Breast epithelium (tissue), 3 donors: ENCODE measurements around the gene KPNA5.
"Not testable (repeated sequence)": the region's sequence is repeated elsewhere in the genome, so short reads cannot be mapped to it uniquely, and the experiment has no call there.

ENCODE experiments used
- POLR2A ChIP-seq: fragments of 450-650 bp; IDR thresholded peaks from one replicate; pipeline ENCODE4 v1.6.1; 2016; ENCODE audit warnings: antibody characterized with exemption, mild to moderate bottlenecking, moderate library complexity
- TF ChIP-seq, protein P1 (sequence below), 3 donors: fragments of 450-650 bp; IDR thresholded peaks; one replicate each; pipeline ENCODE4 v1.5.1; 2016 to 2017; ENCODE audit warnings: antibody characterized with exemption in 3 of 3, mild to moderate bottlenecking in 3 of 3, moderate library complexity in 3 of 3

DNA sequence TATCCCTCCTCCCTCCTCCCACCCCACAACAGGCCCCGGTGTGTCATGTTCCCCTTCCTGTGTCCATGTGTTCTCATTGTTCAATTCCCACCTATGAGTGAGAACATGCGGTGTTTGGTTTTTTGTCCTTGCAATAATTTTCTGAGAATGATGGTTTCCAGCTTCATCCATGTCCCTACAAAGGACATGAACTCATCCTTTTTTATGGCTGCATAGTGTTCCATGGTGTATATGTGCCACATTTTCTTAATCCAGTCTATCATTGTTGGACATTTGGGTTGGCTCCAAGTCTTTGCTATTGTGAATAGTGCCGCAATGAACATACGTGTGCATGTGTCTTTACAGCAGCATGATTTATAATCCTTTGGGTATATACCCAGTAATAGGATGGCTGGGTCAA is 11.9 kb downstream of the KPNA5 start:
- TF ChIP-seq, protein P1, sequence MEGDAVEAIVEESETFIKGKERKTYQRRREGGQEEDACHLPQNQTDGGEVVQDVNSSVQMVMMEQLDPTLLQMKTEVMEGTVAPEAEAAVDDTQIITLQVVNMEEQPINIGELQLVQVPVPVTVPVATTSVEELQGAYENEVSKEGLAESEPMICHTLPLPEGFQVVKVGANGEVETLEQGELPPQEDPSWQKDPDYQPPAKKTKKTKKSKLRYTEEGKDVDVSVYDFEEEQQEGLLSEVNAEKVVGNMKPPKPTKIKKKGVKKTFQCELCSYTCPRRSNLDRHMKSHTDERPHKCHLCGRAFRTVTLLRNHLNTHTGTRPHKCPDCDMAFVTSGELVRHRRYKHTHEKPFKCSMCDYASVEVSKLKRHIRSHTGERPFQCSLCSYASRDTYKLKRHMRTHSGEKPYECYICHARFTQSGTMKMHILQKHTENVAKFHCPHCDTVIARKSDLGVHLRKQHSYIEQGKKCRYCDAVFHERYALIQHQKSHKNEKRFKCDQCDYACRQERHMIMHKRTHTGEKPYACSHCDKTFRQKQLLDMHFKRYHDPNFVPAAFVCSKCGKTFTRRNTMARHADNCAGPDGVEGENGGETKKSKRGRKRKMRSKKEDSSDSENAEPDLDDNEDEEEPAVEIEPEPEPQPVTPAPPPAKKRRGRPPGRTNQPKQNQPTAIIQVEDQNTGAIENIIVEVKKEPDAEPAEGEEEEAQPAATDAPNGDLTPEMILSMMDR (IDR thresholded peaks at IDR 0.05), result not testable (repeated sequence)
- not testable (repeated sequence) for TF ChIP-seq POLR2A
